Neural crest cell (in vitro differentiated cells): ENCODE data around the gene BANF2. TPM values are rescaled to one million over a fixed set of nuclear protein-coding genes. Genes with fewer than 3 reads are reported as not detected.
A peak's percentile ranks its signal among the peaks of the same experiment; 100 is the strongest.

Source experiments
- DNase-seq: peaks from one replicate; pipeline ENCODE4 v3.0.0; 2021; ENCODE audit warnings: low read depth, mixed read lengths, low spot score
- H3K27ac Mint-ChIP-seq: one replicate; pipeline ENCODE4 v1.8.0; 2021; ENCODE audit warnings: mild to moderate bottlenecking, mixed read lengths; ENCODE audit not compliant: unreplicated experiment
- H3K27me3 Mint-ChIP-seq: 2 replicates; pipeline ENCODE4 v1.8.0; 2021; ENCODE audit warnings: low read depth, mild to moderate bottlenecking, mixed read lengths
- H3K36me3 Mint-ChIP-seq: 2 replicates; pipeline ENCODE4 v1.8.0; 2021; ENCODE audit warnings: low read depth, mild to moderate bottlenecking, mixed read lengths
- H3K4me1 Mint-ChIP-seq: 2 replicates; pipeline ENCODE4 v1.8.0; 2021; ENCODE audit warnings: mixed read lengths
- H3K4me3 Mint-ChIP-seq: one replicate; pipeline ENCODE4 v1.8.0; 2021; ENCODE audit warnings: mild to moderate bottlenecking, mixed read lengths
- H3K9me3 Mint-ChIP-seq: 2 replicates; pipeline ENCODE4 v1.8.0; 2021; ENCODE audit warnings: mixed read lengths
- total RNA-seq: library from RNA; stranded (reverse); gene quantifications from 2 replicates; pipeline ENCODE4 v1.2.1, GENCODE V29; 2021
- TF ChIP-seq, protein P1 (sequence below): fragments of 200-600 bp; sonication (generic); conservative IDR thresholded peaks from 2 replicates; pipeline ENCODE4 v1.5.0; 2021; ENCODE audit warnings: antibody characterized with exemption, mild to moderate bottlenecking

The BANF2 gene
- total RNA-seq, 1 donor from 2014 or later, result not detected

DNA sequence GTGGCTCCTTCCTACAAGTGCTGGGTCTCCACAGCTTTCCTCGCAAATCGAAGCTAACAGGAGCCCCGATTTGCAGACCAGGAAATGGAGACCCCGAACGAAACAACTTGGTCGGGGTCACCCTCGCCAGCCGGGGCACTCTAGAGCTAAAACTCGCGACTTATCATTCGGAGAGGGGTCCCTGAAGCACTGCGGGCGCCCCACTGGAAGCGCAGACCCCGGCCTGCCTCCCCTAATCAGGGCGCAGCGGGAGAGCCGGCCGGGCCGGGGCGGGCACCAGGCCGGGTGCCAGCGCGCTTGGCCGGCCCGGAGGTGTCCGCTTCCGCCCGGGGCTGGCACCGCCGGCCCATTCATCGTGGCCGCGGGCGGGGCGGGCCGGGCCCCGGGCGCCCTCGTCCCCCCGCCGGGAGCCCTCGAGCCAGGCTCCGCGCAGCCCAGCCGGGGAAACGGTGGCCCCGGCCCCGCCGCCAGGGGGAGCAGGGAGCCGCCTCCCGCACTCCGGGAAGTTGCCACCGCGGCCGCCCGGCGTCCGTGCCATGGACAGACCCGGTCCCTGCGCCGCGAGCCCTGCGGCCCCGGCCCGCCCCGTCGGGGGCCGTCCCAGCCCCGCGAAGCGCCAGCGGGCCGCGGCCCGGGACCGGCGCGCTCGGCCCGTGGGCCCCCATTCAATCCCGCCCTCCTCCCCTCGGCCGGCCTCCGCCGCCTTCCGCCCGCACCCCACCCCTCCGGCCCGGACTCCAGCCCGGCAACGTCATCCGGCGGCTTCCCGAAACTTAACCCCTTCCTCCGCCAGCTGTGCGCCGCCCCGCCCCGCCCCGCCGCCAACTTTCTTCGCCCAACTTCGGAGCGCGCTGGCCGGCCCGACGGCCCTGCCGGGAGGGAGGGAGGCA is 18.7 kb upstream of the BANF2 start:
- TF ChIP-seq, protein P1, sequence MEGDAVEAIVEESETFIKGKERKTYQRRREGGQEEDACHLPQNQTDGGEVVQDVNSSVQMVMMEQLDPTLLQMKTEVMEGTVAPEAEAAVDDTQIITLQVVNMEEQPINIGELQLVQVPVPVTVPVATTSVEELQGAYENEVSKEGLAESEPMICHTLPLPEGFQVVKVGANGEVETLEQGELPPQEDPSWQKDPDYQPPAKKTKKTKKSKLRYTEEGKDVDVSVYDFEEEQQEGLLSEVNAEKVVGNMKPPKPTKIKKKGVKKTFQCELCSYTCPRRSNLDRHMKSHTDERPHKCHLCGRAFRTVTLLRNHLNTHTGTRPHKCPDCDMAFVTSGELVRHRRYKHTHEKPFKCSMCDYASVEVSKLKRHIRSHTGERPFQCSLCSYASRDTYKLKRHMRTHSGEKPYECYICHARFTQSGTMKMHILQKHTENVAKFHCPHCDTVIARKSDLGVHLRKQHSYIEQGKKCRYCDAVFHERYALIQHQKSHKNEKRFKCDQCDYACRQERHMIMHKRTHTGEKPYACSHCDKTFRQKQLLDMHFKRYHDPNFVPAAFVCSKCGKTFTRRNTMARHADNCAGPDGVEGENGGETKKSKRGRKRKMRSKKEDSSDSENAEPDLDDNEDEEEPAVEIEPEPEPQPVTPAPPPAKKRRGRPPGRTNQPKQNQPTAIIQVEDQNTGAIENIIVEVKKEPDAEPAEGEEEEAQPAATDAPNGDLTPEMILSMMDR, result peak; percentile 73
- H3K27me3 Mint-ChIP-seq, result peaks cover 41% of the 10 kb centered on the region
- H3K36me3 Mint-ChIP-seq, result no peaks in the 10 kb centered on the region
- H3K27ac Mint-ChIP-seq, result peak overlapping the region; percentile 35
- DNase-seq, result peak; percentile 82
- peaks cover 2% of the 10 kb centered on the region for H3K9me3 Mint-ChIP-seq
- H3K4me1 Mint-ChIP-seq, result peaks cover 20% of the 10 kb centered on the region
- peak overlapping the region; percentile 89 for H3K4me3 Mint-ChIP-seq

- no peak for DNase-seq
- Mint-ChIP-seq H3K9me3 (peaks cover 5% of the 10 kb centered on the region), H3K27me3 (peaks cover 46% of the 10 kb centered on the region), H3K36me3 (no peaks in the 10 kb centered on the region), H3K4me1 (peaks cover 20% of the 10 kb centered on the region), H3K27ac (no peak overlapping the region), H3K4me3 (peak overlapping the region; percentile 89)
- TF ChIP-seq, protein P1, result no peak
Measured at GRCh38 chr20:17681726-17682102, 18.1 kb upstream of the BANF2 start.

DNA sequence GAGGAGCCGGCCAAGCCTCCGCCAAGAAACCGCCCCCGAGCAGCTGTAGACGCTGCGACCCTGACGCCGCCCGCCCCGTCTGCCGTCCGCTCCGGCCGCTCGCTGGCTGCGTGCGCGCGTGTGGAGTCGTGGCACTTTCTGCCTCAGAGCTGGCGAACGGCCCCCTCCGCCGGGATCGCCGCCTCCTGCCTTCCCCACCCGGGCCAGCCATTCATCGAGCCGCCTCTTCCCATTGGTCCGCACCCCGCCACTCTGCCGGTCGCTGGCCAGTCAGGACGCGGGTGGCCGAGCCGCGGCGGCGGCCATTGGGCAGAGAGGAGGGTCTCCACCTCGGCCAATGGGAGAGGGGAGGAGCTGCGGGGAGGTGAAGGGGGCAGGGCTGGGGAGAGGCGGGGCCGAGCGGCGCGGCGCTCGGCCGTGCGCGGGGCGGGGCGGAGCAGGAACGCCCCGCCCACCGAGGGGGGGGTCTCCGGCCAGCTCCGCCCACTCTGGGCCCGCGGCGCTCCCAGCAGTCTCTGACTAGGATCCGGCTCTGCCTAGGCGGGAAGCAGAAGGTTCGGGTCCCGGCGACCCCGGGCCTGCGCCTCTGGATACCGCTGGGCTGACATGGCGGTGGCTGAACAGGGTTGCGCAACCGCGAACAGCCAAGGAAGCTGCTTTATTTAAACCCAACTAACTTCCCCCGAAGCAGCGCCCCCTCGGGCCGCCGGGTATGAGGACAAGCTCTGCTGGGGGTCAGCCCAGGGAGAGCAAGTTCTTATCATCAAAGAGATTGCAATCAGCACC is 17.5 kb upstream of the BANF2 start, which contains the start of gene RRBP1:
Gene RRBP1, minus strand, starts transcription at position 140 of the 786 bp plus-strand sequence. CDS start 21,735 bp downstream, outside the sequence.
- TF ChIP-seq, protein P1, result peak; percentile 82
- peak within 1 kb of the TSS; percentile 89 for H3K4me3 Mint-ChIP-seq
- H3K4me1 Mint-ChIP-seq, result peaks cover 20% of the 10 kb centered on the region
- peaks cover 4% of the 10 kb centered on the region for H3K36me3 Mint-ChIP-seq
- peaks cover 11% of the 10 kb centered on the region for H3K9me3 Mint-ChIP-seq
- DNase-seq, result peak; percentile 95
- no peak within 1 kb of the TSS for H3K27ac Mint-ChIP-seq
- peaks cover 52% of the 10 kb centered on the region for H3K27me3 Mint-ChIP-seq

DNA sequence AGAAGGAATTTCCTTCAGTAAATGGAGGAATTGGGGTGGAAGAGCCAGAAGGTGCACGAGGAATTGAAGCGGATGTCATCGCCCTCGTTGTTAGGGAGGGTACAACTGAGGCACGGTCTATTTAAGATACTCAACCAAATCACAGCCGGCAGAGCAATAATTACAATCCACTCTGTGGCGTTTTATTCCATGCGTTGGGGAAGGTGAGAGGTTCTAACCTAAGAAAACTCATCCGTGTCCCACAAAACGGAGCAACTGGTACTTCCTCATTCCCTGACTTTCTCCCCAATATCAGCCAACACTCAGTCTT is 16.9 kb upstream of the BANF2 start:
- TF ChIP-seq, protein P1, result no peak
- H3K4me1 Mint-ChIP-seq, result peaks cover 20% of the 10 kb centered on the region
- no peak overlapping the region for H3K27ac Mint-ChIP-seq

DNA sequence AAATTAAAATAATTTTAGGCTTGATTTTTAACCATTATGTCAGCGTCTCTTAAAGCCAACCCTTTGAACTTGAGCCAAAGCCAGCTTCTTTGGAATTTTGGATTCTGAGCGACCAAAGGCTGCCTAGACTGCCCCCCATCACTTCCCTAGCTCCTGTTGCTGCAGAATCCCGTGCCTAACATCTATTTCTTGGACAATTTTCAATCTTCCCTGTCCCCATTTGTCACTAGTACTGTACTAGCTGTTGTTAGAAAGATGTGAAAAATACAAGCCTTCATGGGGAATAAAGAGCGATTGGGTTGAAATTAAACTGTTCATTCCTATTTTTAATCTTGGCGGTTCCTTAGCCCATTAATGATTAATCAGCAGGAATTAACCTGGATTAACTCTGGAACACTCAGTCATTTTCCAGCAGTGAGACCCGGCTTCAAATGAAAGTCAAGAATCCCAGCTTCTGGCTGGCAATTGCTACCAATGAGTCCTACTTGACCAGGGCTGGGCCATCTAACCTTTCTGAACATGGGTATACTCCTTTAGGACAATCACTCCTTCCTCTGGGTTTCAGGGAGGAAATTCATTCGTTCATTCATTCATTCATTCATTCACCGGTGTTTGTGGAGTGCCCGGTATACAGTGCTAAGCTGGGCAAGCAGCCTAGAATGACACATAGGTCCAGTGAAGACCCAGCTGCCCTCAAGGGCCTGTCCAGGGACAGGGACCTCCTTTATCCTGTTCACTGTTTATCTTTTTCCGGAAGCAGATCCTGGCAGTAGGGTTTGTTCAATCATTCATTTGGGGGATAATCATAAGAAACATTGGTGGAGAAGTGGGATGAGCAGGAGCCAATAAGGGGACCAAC is 16.3 kb upstream of the BANF2 start:
- Mint-ChIP-seq H3K27ac (no peak overlapping the region), H3K4me3 (peak overlapping the region; percentile 86), H3K4me1 (peaks cover 20% of the 10 kb centered on the region), H3K36me3 (peaks cover 8% of the 10 kb centered on the region), H3K27me3 (peaks cover 62% of the 10 kb centered on the region), H3K9me3 (peaks cover 18% of the 10 kb centered on the region)
- TF ChIP-seq, protein P1, result no peak
- DNase-seq, result no peak

More for the DNA sequence above, 16.9 kb upstream of the BANF2 start:
- Mint-ChIP-seq H3K36me3 (peaks cover 7% of the 10 kb centered on the region), H3K9me3 (peaks cover 17% of the 10 kb centered on the region), H3K4me3 (peak overlapping the region; percentile 86), H3K27me3 (peaks cover 58% of the 10 kb centered on the region)
- no peak for DNase-seq
